CD14-positive monocyte (primary cell): ENCODE measurements around the gene EGLN1. TPM values are rescaled to one million over a fixed set of nuclear protein-coding genes. Genes with fewer than 3 reads are reported as not detected.
A peak's percentile ranks its signal among the peaks of the same experiment; 100 is the strongest.

Source experiments
- DNase-seq, 3 donors: peaks; one replicate each; pipeline ENCODE4 v3.0.0-alpha.2; 2011 to 2022
- H2AFZ ChIP-seq: 2 replicates; pipeline ENCODE4 v1.6.0; 2012; ENCODE audit warnings: mild to moderate bottlenecking, low read depth, low read length, inconsistent platforms; ENCODE audit not compliant: insufficient read depth, poor library complexity, severe bottlenecking
- H3K27ac ChIP-seq, 2 donors: 1 replicate in 1 of 2; 2 replicates in 1 of 2; pipeline ENCODE4 v1.5.1; 2012 to 2013; ENCODE audit warnings: low read length in 2 of 2, control low read depth in 1 of 2, inconsistent platforms in 1 of 2, low read depth in 1 of 2, mild to moderate bottlenecking in 1 of 2
- H3K27me3 ChIP-seq, 2 donors: one replicate each; pipeline versions ENCODE4 v1.6.0 to v1.6.1; 2011 to 2013; ENCODE audit warnings: low read length in 2 of 2; ENCODE audit not compliant: control insufficient read depth in 2 of 2, insufficient read depth in 2 of 2
- H3K36me3 ChIP-seq, 2 donors: replicated peaks in 1 of 2; 1 replicate in 1 of 2; 2 replicates in 1 of 2; pipeline versions ENCODE4 v1.5.1 to v1.6.1; 2012 to 2013; ENCODE audit warnings: low read length in 2 of 2, control low read depth in 1 of 2, inconsistent platforms in 1 of 2, mild to moderate bottlenecking in 1 of 2; ENCODE audit not compliant: insufficient read depth in 2 of 2, control insufficient read depth in 1 of 2
- H3K4me1 ChIP-seq, 2 donors: 1 replicate in 1 of 2; 2 replicates in 1 of 2; pipeline versions ENCODE4 v1.5.1 to v1.6.1; 2012 to 2013; ENCODE audit warnings: low read length in 2 of 2, control low read depth in 1 of 2, inconsistent platforms in 1 of 2, mild to moderate bottlenecking in 1 of 2, moderate library complexity in 1 of 2; ENCODE audit not compliant: insufficient read depth in 2 of 2, control insufficient read depth in 1 of 2
- H3K4me2 ChIP-seq: replicated peaks from 2 replicates; pipeline ENCODE3; 2012; ENCODE audit warnings: low read length, moderate library complexity, mild to moderate bottlenecking; ENCODE audit not compliant: poor library complexity, severe bottlenecking; ENCODE audit errors: extremely low read depth
- H3K4me3 ChIP-seq, 3 experiments: fragments of 200-600 bp in 1 of 3; sonication (generic) in 1 of 3; replicated peaks in 1 of 3; 1 replicate in 2 of 3; 2 replicates in 1 of 3; pipeline ENCODE4 v1.5.1; 2011 to 2013; ENCODE audit warnings: low read length in 3 of 3, mild to moderate bottlenecking in 3 of 3, control low read depth in 2 of 3, low read depth in 2 of 3, inconsistent platforms in 1 of 3, moderate library complexity in 1 of 3
- H3K79me2 ChIP-seq: 2 replicates; pipeline ENCODE4 v1.6.0; 2012; ENCODE audit warnings: mild to moderate bottlenecking, control low read depth, inconsistent platforms, low read length, moderate library complexity; ENCODE audit not compliant: insufficient read depth
- H3K9ac ChIP-seq: 2 replicates; pipeline ENCODE4 v1.6.0; 2017; ENCODE audit warnings: low read length, mild to moderate bottlenecking; ENCODE audit not compliant: insufficient read depth, poor library complexity, severe bottlenecking
- H3K9me3 ChIP-seq, 2 donors: replicated peaks in 1 of 2; 1 replicate in 1 of 2; 2 replicates in 1 of 2; pipeline versions ENCODE4 v1.5.1 to v1.6.1; 2012 to 2013; ENCODE audit warnings: low read length in 2 of 2, control low read depth in 1 of 2; ENCODE audit not compliant: control insufficient read depth in 1 of 2, insufficient read depth in 1 of 2
- H4K20me1 ChIP-seq: 2 replicates; pipeline ENCODE4 v1.6.0; 2012; ENCODE audit warnings: mild to moderate bottlenecking, low read length, control low read depth, moderate library complexity; ENCODE audit not compliant: insufficient read depth
- H3K27ac Mint-ChIP-seq, 7 donors: one replicate each; pipeline ENCODE4 v1.8.0; 2020; ENCODE audit warnings: mild to moderate bottlenecking in 7 of 7, mixed read lengths in 7 of 7, moderate library complexity in 6 of 7, inconsistent platforms in 2 of 7
- H3K27me3 Mint-ChIP-seq, 3 donors: one replicate each; pipeline ENCODE4 v1.8.0; 2021 to 2022; ENCODE audit warnings: low read depth in 3 of 3, mild to moderate bottlenecking in 3 of 3, mixed read lengths in 3 of 3, moderate library complexity in 3 of 3, inconsistent platforms in 1 of 3
- H3K36me3 Mint-ChIP-seq, 2 donors: one replicate each; pipeline ENCODE4 v1.8.0; 2020; ENCODE audit warnings: mixed read lengths in 2 of 2, inconsistent platforms in 1 of 2, mild to moderate bottlenecking in 1 of 2
- H3K4me1 Mint-ChIP-seq: one replicate; pipeline ENCODE4 v1.8.0; 2020; ENCODE audit warnings: mild to moderate bottlenecking, mixed read lengths
- H3K4me3 Mint-ChIP-seq, 2 donors: one replicate each; pipeline ENCODE4 v1.8.0; 2020; ENCODE audit warnings: mild to moderate bottlenecking in 2 of 2, mixed read lengths in 2 of 2, moderate library complexity in 1 of 2
- H3K9me3 Mint-ChIP-seq, 7 donors: one replicate each; pipeline ENCODE4 v1.8.0; 2020 to 2022; ENCODE audit warnings: mixed read lengths in 7 of 7, mild to moderate bottlenecking in 6 of 7, moderate library complexity in 6 of 7, inconsistent platforms in 2 of 7
- CTCF ChIP-seq: fragments of 200-600 bp; IDR thresholded peaks from one replicate; pipeline ENCODE4 v1.8.0; 2022; ENCODE audit warnings: antibody characterized with exemption, mild to moderate bottlenecking
- WGBS: methylation state at CpG from one replicate; pipeline ENCODE4 v1.1.5; 2013; ENCODE audit warnings: missing lambda C conversion rate; ENCODE audit not compliant: insufficient coverage; 5-methylcytosine and 5-hydroxymethylcytosine counted together
- intact Hi-C, 2 donors: fragments of 100-400 bp; cut with micrococcal nuclease; formaldehyde crosslinking; loops; one replicate each; pipeline versions ENCODE4 v1.15.0 to v1.15.1; 2023
- polyA plus RNA-seq, 3 donors: library from polyadenylated mRNA; depleted of rRNA in 1 of 3; unstranded in 2 of 3; stranded (reverse) in 1 of 3; fragments of 300-500 nt in 2 of 3; fragments of >200 nt in 1 of 3; fragmentation: Illumina TruSeq in 2 of 3; gene quantifications; 1 replicate in 2 of 3; 2 replicates in 1 of 3; pipeline ENCODE4 v1.2.3, GENCODE V29; 2012 to 2021

Gene EGLN1
- polyA plus RNA-seq, 3 donors: 12.9 to 27.7 (median 23.1) TPM

DNA sequence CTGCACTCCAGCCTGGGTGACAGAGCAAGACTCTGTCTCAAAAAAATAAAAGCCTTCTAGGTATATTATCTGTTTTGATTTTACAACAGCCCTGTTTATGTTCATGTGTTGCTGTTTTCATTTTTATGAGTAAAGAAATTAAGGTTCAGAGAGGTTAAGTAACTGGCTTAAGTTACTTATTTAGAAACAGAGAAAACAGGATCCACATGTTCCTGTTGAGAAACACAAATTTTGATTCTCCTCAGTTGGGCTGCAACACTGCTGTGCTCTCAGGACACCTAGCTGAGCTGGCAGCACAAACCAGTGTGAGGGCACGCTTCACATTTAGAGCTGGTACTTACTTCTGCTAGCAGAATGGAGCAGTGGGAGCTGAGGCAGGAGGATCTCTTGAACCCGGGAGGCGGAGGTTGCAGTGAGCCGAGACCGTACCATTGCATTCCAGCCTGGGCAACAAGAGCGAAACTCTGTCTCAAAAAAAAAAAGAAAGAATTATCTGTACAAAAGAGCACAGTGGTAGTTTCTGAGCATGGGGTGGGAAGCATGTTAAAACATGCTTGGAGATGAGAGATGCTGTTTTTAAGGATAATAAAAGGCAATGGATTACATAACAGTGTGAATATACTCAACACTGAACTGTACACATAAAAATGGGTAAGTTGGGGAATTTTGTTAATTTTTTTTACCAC lies 81.6 kb downstream of the EGLN1 start:
- Mint-ChIP-seq H3K36me3 (peaks cover 31 to 53% of the 10 kb centered on the region in 2 donors), H3K4me1 (peaks cover 34% of the 10 kb centered on the region), H3K27me3 (no peaks in the 10 kb centered on the region), H3K4me3 (no peak overlapping the region), H3K27ac (peak overlapping the region in 3 of 7 donors; percentile 20 to 51 (median 44)), H3K9me3 (no peaks in the 10 kb centered on the region)
- H3K27ac ChIP-seq: no peak overlapping the region
- H4K20me1 ChIP-seq: peaks cover 29% of the 10 kb centered on the region
- peaks cover 82% of the 10 kb centered on the region for H3K79me2 ChIP-seq
- no peak overlapping the region for H3K4me3 ChIP-seq
- 96% methylated on average over 5 of the region's 6 CpGs for WGBS
- H3K9ac ChIP-seq: no peak overlapping the region
- peaks cover 30 to 34% of the 10 kb centered on the region in 2 donors for H3K4me1 ChIP-seq
- no peaks in the 10 kb centered on the region for H3K27me3 ChIP-seq
- no peak overlapping the region for H2AFZ ChIP-seq
- intact Hi-C loops: no loop called here
- H3K36me3 ChIP-seq: peaks cover 11 to 44% of the 10 kb centered on the region in 2 donors
- no peak for TF ChIP-seq CTCF
- no peaks in the 10 kb centered on the region for H3K9me3 ChIP-seq
- H3K4me2 ChIP-seq: no peak overlapping the region
- DNase-seq: no peak

DNA sequence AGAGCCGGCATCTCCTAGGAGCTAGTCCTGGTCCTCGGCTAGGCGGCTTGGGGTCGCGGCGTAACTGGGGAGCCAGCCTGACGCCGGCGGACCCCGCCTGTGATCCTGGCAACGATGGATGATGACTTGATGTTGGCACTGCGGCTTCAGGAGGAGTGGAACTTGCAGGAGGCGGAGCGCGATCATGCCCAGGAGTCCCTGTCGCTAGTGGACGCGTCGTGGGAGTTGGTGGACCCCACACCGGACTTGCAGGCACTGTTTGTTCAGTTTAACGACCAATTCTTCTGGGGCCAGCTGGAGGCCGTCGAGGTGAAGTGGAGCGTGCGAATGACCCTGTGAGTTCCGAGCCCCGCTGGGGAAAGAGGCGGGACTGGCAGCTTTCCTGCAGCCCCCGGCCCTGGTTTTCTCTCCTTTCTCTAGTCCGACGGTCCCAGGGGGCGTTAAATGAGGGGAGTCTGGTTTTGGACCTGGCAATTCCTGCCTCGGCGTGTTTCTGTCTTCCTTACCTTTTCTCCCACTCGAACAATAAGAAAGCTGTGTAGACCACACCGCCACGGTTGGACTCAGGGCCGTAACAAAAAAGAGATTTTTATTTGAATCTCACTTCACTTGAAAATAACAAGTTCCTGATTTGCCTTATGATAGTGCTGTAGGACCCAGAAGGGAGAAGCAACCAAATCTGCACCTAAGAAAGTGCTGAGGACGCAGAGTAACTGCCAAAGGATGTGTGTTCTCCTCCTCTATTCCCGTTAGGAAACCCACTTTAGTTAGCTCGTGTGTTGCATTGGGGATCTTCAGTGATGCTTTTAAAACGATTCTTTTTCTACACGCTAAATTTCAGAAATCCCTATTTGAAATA lies 83.6 kb downstream of the EGLN1 start, which contains the start of gene SPRTN:
Gene SPRTN, plus strand, starts transcription at position 24 of the 859 bp plus-strand sequence. Its CDS starts 91 bp downstream, at position 115.
- H4K20me1 ChIP-seq: peaks cover 44% of the 10 kb centered on the region
- H3K27me3 Mint-ChIP-seq: no peaks in the 10 kb centered on the region
- peak within 1 kb of the TSS; percentile 95 for H3K9ac ChIP-seq
- peak within 1 kb of the TSS; percentile 99 for H3K27ac ChIP-seq
- H3K4me1 Mint-ChIP-seq: peaks cover 51% of the 10 kb centered on the region
- H3K36me3 ChIP-seq: peaks cover 10 to 26% of the 10 kb centered on the region in 2 donors
- DNase-seq: peak in 2 of 3 donors; percentile 11 to 19
- intact Hi-C loops: loop anchor here (5.0 to 10.0 kb wide), 5 partner anchors 84 to 694 kb away; partner anchors contain the start of genes ARV1 (in 1 of the 2), COG2 (in 1 of the 2), EGLN1 (in 1 of the 2) and GNPAT (in 1 of the 2)
- H2AFZ ChIP-seq: peak within 1 kb of the TSS; percentile 96
- H3K4me3 Mint-ChIP-seq: peak within 1 kb of the TSS; percentile 99 to 100
- H3K27ac Mint-ChIP-seq: peak within 1 kb of the TSS; percentile 98 to 99 (median 99)
- H3K4me1 ChIP-seq: peaks cover 47 to 53% of the 10 kb centered on the region in 2 donors
- no peak for TF ChIP-seq CTCF
- H3K9me3 Mint-ChIP-seq: no peaks in the 10 kb centered on the region
- H3K4me3 ChIP-seq: peak within 1 kb of the TSS; percentile 88 to 92 (median 92)
- H3K27me3 ChIP-seq: no peaks in the 10 kb centered on the region
- H3K36me3 Mint-ChIP-seq: peaks cover 15 to 42% of the 10 kb centered on the region in 2 donors
- H3K9me3 ChIP-seq: no peaks in the 10 kb centered on the region
- H3K4me2 ChIP-seq: peak within 1 kb of the TSS; percentile 93
- WGBS: under 1% methylated on average over 28 of the region's 43 CpGs
- H3K79me2 ChIP-seq: peaks cover 91% of the 10 kb centered on the region
